Measurements from ENCODE around the gene HDAC4.

Gene HDAC4

DNA sequence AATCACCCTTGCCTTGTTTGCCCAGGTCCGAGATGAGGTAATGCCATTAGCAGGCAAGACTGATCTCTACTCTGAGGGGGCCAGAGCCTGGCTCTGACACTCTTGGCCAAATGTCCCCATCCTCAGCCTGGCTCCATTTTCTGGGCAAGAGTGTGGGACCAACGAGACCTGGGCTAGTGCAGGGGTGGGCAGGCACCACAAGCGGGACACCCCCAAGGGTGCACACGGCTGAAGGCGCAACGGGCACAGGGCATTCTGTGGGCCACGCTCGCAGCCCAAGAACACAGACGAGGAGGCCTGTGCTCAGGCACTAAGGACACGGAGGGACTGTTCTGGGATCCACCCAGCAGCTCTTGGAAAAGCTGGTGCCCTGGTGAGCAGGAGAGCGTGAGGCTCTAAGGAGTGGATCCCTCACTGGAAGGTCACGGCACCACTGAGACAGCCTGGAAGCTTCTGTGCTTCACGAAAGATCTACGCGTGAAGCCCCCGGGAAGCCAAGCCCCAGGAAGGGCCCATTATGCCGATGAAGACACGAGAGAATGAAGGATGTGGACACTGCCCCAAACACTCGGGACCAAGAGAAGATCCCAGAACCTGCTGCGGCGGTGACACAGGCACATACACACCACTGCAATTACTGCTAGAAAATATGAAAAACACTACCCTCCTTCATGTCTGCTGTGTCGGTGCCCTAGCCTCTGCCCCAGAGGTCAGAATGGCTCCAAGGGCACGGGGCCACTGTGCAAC, 138.2 kb downstream of the HDAC4 start:
- H3K36me3 ChIP-seq (ENCODE audit: insufficient read depth, low read length) = no peaks in the 10 kb centered on the region
- no peaks in the 10 kb centered on the region for H3K9me2 ChIP-seq (replicated peaks; ENCODE audit: low read depth, low read length)
- H3K4me3 ChIP-seq (ENCODE audit: low read length, poor library complexity, severe bottlenecking) = no peak overlapping the region
- TF ChIP-seq, protein P1, sequence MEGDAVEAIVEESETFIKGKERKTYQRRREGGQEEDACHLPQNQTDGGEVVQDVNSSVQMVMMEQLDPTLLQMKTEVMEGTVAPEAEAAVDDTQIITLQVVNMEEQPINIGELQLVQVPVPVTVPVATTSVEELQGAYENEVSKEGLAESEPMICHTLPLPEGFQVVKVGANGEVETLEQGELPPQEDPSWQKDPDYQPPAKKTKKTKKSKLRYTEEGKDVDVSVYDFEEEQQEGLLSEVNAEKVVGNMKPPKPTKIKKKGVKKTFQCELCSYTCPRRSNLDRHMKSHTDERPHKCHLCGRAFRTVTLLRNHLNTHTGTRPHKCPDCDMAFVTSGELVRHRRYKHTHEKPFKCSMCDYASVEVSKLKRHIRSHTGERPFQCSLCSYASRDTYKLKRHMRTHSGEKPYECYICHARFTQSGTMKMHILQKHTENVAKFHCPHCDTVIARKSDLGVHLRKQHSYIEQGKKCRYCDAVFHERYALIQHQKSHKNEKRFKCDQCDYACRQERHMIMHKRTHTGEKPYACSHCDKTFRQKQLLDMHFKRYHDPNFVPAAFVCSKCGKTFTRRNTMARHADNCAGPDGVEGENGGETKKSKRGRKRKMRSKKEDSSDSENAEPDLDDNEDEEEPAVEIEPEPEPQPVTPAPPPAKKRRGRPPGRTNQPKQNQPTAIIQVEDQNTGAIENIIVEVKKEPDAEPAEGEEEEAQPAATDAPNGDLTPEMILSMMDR (conservative IDR thresholded peaks at IDR 0.05; ENCODE audit: low read length) = no peak
- no peak for TF ChIP-seq EZH2phosphoT487 (IDR thresholded peaks at IDR 0.05; ENCODE audit: borderline replicate concordance)
- peaks cover 65% of the 10 kb centered on the region for H3K4me1 ChIP-seq (ENCODE audit: insufficient read depth, low read length, poor library complexity, severe bottlenecking)
- H3K4me2 ChIP-seq (ENCODE audit: low read depth, low read length, poor library complexity, severe bottlenecking) = no peak overlapping the region
- peaks cover 73% of the 10 kb centered on the region for H4K20me1 ChIP-seq (ENCODE audit: insufficient read depth, low read length, poor library complexity, severe bottlenecking)
- H3F3A ChIP-seq (ENCODE audit: low read depth) = peaks cover 10% of the 10 kb centered on the region
- H2AFZ ChIP-seq (ENCODE audit: low read length) = no peak overlapping the region
- H3K9me3 ChIP-seq (ENCODE audit: insufficient read depth, low read depth, low read length) = peaks cover 7% of the 10 kb centered on the region
- peaks cover 57% of the 10 kb centered on the region; the same call in 1 of the 2 replicates for H3K79me2 ChIP-seq (ENCODE audit: insufficient read depth, low read length)
- H3K9ac ChIP-seq (ENCODE audit: low read depth, low read length, poor library complexity, severe bottlenecking) = no peak overlapping the region
- peaks cover 28% of the 10 kb centered on the region for H3K27me3 ChIP-seq (ENCODE audit: insufficient read depth, low read length, poor library complexity, severe bottlenecking)

DNA sequence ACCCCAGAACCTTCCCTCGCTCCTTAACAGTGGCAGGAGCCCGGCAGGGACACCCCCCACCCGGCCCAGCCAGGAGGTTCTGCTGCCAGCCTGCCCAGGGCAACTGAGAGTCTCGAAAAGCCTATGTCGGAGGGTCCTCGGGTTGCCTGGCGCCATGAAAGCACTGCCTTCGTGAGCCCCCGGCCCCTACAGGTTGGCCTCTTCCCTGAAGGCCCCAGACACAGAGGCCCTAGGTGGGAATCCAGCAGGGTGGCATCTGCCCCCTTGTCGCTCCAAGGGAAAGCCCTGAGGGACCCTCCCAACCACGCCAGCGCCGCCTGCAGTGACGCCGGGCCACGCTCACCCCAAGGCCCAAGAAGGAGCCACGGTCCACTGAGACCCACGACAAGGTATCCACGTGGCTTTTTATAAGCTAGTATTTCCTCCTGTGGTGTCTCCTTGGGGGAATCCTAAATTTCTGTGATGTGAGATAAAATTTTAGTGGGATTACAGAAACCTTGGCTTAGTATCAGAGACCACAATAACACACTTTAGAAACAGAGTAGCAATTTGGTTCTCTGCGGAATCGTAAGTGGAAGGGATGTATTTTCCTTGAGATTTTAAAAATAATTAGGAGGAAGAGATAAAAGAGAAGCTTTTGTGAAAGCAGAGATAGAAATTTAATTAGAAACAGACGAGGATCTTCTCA, 138.9 kb downstream of the HDAC4 start:
- Histone ChIP-seq H3F3A (ENCODE audit: low read depth) (peaks cover 10% of the 10 kb centered on the region), H3K9me2 (replicated peaks; ENCODE audit: low read depth, low read length) (no peaks in the 10 kb centered on the region), H3K27me3 (ENCODE audit: insufficient read depth, low read length, poor library complexity, severe bottlenecking) (peaks cover 28% of the 10 kb centered on the region), H3K4me2 (ENCODE audit: low read depth, low read length, poor library complexity, severe bottlenecking) (no peak overlapping the region), H3K36me3 (ENCODE audit: insufficient read depth, low read length) (no peaks in the 10 kb centered on the region), H3K9ac (ENCODE audit: low read depth, low read length, poor library complexity, severe bottlenecking) (no peak overlapping the region), H3K79me2 (ENCODE audit: insufficient read depth, low read length) (peaks cover 60% of the 10 kb centered on the region; the same call in 1 of the 2 replicates), H3K9me3 (ENCODE audit: insufficient read depth, low read depth, low read length) (peaks cover 10% of the 10 kb centered on the region), H4K20me1 (ENCODE audit: insufficient read depth, low read length, poor library complexity, severe bottlenecking) (peaks cover 70% of the 10 kb centered on the region), H3K4me1 (ENCODE audit: insufficient read depth, low read length, poor library complexity, severe bottlenecking) (peaks cover 60% of the 10 kb centered on the region), H3K4me3 (ENCODE audit: low read length, poor library complexity, severe bottlenecking) (no peak overlapping the region), H2AFZ (ENCODE audit: low read length) (no peak overlapping the region)
- TF ChIP-seq EZH2phosphoT487 (IDR thresholded peaks at IDR 0.05; ENCODE audit: borderline replicate concordance) = no peak
- TF ChIP-seq, protein P1 (conservative IDR thresholded peaks at IDR 0.05; ENCODE audit: low read length) = no peak

DNA sequence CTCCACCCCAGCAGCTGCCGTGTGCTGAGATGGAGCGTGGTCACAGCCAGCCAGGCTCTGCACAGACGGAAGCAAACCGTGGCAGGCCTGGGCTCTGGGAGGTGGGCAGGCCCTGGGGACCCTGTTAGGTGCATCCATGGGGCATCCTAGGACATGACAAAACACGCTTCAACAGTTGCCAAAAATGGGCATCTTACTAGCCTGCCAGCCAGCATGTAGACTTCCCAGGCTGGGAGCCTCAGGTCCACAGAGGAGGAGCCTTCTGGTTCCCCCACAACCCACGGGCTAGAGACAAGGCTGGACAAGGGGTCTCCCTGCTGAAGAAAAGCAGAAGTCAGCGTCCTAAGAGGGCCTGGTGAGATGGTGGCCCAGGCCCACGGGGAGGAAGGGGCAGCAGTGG, 139.5 kb downstream of the HDAC4 start:
- TF ChIP-seq, protein P1 (conservative IDR thresholded peaks at IDR 0.05; ENCODE audit: low read length) = no peak
- TF ChIP-seq EZH2phosphoT487 (IDR thresholded peaks at IDR 0.05; ENCODE audit: borderline replicate concordance) = no peak
- no peak overlapping the region for H3K4me3 ChIP-seq (ENCODE audit: low read length, poor library complexity, severe bottlenecking)
- no peaks in the 10 kb centered on the region for H3K36me3 ChIP-seq (ENCODE audit: insufficient read depth, low read length)
- H4K20me1 ChIP-seq (ENCODE audit: insufficient read depth, low read length, poor library complexity, severe bottlenecking) = peaks cover 64% of the 10 kb centered on the region
- H3K4me1 ChIP-seq (ENCODE audit: insufficient read depth, low read length, poor library complexity, severe bottlenecking) = peaks cover 54% of the 10 kb centered on the region
- H2AFZ ChIP-seq (ENCODE audit: low read length) = no peak overlapping the region
- H3K4me2 ChIP-seq (ENCODE audit: low read depth, low read length, poor library complexity, severe bottlenecking) = no peak overlapping the region
- H3K79me2 ChIP-seq (ENCODE audit: insufficient read depth, low read length) = peaks cover 54% of the 10 kb centered on the region; the same call in 1 of the 2 replicates
- no peaks in the 10 kb centered on the region for H3K9me2 ChIP-seq (replicated peaks; ENCODE audit: low read depth, low read length)
- H3K27me3 ChIP-seq (ENCODE audit: insufficient read depth, low read length, poor library complexity, severe bottlenecking) = peaks cover 28% of the 10 kb centered on the region
- no peak overlapping the region for H3K9ac ChIP-seq (ENCODE audit: low read depth, low read length, poor library complexity, severe bottlenecking)
- peaks cover 10% of the 10 kb centered on the region for H3F3A ChIP-seq (ENCODE audit: low read depth)
- peaks cover 10% of the 10 kb centered on the region for H3K9me3 ChIP-seq (ENCODE audit: insufficient read depth, low read depth, low read length)

Measured in Loucy (cell line).